Measurements from ENCODE around the gene LHPP. TPM values are rescaled to one million over a fixed set of nuclear protein-coding genes. Genes with fewer than 3 reads are reported as not detected.

The LHPP gene
- total and polyA plus RNA-seq, 2 experiments from 2014 or later = 27.4 to 40.2 TPM

DNA sequence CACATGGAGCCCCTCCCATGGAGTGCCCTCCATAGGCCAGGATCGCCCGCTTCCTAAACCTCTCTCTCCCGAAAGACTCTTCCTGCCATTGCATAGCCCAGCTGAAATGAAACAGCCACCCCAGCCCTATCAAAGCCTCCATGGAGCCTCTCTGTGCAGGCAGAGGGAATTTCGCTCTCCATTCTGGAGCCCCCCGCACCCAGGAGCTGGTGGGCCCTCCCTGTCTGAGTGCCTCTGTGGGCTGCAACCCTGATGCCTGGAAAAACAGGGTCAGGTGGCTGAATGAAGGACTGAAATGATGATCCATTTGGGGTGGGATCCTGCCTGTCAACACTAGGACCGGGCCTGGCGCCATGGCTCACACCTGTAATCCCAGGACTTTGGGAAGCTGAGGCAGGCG is 176.1 kb downstream of the LHPP start:
- Mint-ChIP-seq H3K4me1 (peaks cover 5% of the 10 kb centered on the region), H3K9me3 (no peaks in the 10 kb centered on the region; the same call in 2 of the 3 replicates), H3K27ac (no peak overlapping the region), H3K27me3 (ENCODE audit: insufficient read depth, low read depth, poor library complexity) (peaks cover 4% of the 10 kb centered on the region), H3K36me3 (ENCODE audit: low read depth) (peaks cover 3% of the 10 kb centered on the region; the same call in 1 of the 3 replicates), H3K4me3 (no peak overlapping the region)
- DNase-seq (ENCODE audit: low spot score) = no peak
- ATAC-seq = no peak
- TF ChIP-seq, protein P1, sequence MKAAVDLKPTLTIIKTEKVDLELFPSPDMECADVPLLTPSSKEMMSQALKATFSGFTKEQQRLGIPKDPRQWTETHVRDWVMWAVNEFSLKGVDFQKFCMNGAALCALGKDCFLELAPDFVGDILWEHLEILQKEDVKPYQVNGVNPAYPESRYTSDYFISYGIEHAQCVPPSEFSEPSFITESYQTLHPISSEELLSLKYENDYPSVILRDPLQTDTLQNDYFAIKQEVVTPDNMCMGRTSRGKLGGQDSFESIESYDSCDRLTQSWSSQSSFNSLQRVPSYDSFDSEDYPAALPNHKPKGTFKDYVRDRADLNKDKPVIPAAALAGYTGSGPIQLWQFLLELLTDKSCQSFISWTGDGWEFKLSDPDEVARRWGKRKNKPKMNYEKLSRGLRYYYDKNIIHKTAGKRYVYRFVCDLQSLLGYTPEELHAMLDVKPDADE (IDR thresholded peaks at IDR 0.05) = no peak
- no peaks in the 10 kb centered on the region for H3K9me2 ChIP-seq (ENCODE audit: insufficient read depth)
- no peaks in the 10 kb centered on the region for H3F3A ChIP-seq (replicated peaks; ENCODE audit: low read depth)
- no peaks in the 10 kb centered on the region for H3K36me3 ChIP-seq (ENCODE audit: insufficient read depth)
- H3K4me1 ChIP-seq (ENCODE audit: insufficient read depth) = no peaks in the 10 kb centered on the region
- H3K27ac ChIP-seq (ENCODE audit: low read depth) = no peak overlapping the region
- no peak overlapping the region for H3K4me2 ChIP-seq
- no peaks in the 10 kb centered on the region for H4K20me1 ChIP-seq (replicated peaks; ENCODE audit: insufficient read depth)
- no peak overlapping the region for H2AFZ ChIP-seq
- 0 out of 2 replicates have a peak, but pooled peaks cover 3% of the 10 kb centered on the region for H3K79me2 ChIP-seq (replicated peaks; ENCODE audit: insufficient read depth)
- H3K4me3 ChIP-seq = no peak overlapping the region
- no peaks in the 10 kb centered on the region for H3K27me3 ChIP-seq (ENCODE audit: insufficient read depth)

- Mint-ChIP-seq H3K4me3 (no peak overlapping the region), H3K27ac (no peak overlapping the region), H3K27me3 (ENCODE audit: insufficient read depth, low read depth, poor library complexity) (peaks cover 2% of the 10 kb centered on the region), H3K9me3 (no peaks in the 10 kb centered on the region; the same call in 2 of the 3 replicates), H3K4me1 (peaks cover 5% of the 10 kb centered on the region), H3K36me3 (ENCODE audit: low read depth) (peaks cover 3% of the 10 kb centered on the region; the same call in 1 of the 3 replicates)
- H3K4me3 ChIP-seq = no peak overlapping the region
- H2AFZ ChIP-seq = no peak overlapping the region
- DNase-seq (ENCODE audit: low spot score) = no peak
- ATAC-seq = no peak
- no peaks in the 10 kb centered on the region for H4K20me1 ChIP-seq (replicated peaks; ENCODE audit: insufficient read depth)
- H3K36me3 ChIP-seq (ENCODE audit: insufficient read depth) = no peaks in the 10 kb centered on the region
- H3K27ac ChIP-seq (ENCODE audit: low read depth) = no peak overlapping the region
- no peaks in the 10 kb centered on the region for H3K79me2 ChIP-seq (replicated peaks; ENCODE audit: insufficient read depth)
- no peak overlapping the region for H3K4me2 ChIP-seq
- no peaks in the 10 kb centered on the region for H3K9me2 ChIP-seq (ENCODE audit: insufficient read depth)
- H3K4me1 ChIP-seq (ENCODE audit: insufficient read depth) = no peaks in the 10 kb centered on the region
- H3F3A ChIP-seq (replicated peaks; ENCODE audit: low read depth) = no peaks in the 10 kb centered on the region
- no peaks in the 10 kb centered on the region for H3K27me3 ChIP-seq (ENCODE audit: insufficient read depth)
- TF ChIP-seq ZNF331 (CRISPR knock-in tag; IDR thresholded peaks at IDR 0.05; ENCODE audit: low read depth) (no peak), CREB1 (CRISPR knock-in tag; IDR thresholded peaks at IDR 0.05; ENCODE audit: low read depth) (no peak), STAT1 (IDR thresholded peaks at IDR 0.05; ENCODE audit: unreplicated experiment) (no peak), ZNF114 (CRISPR knock-in tag; IDR thresholded peaks at IDR 0.05) (no peak), NANOG (IDR thresholded peaks at IDR 0.05; ENCODE audit: borderline replicate concordance) (no peak), JUNB (IDR thresholded peaks at IDR 0.05; ENCODE audit: unreplicated experiment) (no peak), REST (IDR thresholded peaks at IDR 0.05; ENCODE audit: unreplicated experiment) (no peak)
- TF ChIP-seq, protein P1 (IDR thresholded peaks at IDR 0.05) = no peak
- TF ChIP-seq, protein P2, sequence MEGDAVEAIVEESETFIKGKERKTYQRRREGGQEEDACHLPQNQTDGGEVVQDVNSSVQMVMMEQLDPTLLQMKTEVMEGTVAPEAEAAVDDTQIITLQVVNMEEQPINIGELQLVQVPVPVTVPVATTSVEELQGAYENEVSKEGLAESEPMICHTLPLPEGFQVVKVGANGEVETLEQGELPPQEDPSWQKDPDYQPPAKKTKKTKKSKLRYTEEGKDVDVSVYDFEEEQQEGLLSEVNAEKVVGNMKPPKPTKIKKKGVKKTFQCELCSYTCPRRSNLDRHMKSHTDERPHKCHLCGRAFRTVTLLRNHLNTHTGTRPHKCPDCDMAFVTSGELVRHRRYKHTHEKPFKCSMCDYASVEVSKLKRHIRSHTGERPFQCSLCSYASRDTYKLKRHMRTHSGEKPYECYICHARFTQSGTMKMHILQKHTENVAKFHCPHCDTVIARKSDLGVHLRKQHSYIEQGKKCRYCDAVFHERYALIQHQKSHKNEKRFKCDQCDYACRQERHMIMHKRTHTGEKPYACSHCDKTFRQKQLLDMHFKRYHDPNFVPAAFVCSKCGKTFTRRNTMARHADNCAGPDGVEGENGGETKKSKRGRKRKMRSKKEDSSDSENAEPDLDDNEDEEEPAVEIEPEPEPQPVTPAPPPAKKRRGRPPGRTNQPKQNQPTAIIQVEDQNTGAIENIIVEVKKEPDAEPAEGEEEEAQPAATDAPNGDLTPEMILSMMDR (conservative IDR thresholded peaks at IDR 0.05; ENCODE audit: low read depth in 2 of 2) = no peak
Observed at GRCh38 chr10:124639206-124639605, 177.6 kb downstream of the LHPP start.

All from GM23338 (cell line).